GM18505 (cell line): ENCODE data around the gene TMUB1.

Source experiments
- ATAC-seq: cut with Tn5 transposase; IDR thresholded peaks from one replicate; pipeline ENCODE4 v1.9.1; 2021; ENCODE audit not compliant: unreplicated experiment
- POLR2A ChIP-seq: IDR thresholded peaks from 4 replicates; pipeline ENCODE4 v1.6.1; 2011; ENCODE audit warnings: borderline replicate concordance; ENCODE audit not compliant: insufficient read depth, insufficient read length; ENCODE audit errors: extremely low read depth

Gene TMUB1

DNA sequence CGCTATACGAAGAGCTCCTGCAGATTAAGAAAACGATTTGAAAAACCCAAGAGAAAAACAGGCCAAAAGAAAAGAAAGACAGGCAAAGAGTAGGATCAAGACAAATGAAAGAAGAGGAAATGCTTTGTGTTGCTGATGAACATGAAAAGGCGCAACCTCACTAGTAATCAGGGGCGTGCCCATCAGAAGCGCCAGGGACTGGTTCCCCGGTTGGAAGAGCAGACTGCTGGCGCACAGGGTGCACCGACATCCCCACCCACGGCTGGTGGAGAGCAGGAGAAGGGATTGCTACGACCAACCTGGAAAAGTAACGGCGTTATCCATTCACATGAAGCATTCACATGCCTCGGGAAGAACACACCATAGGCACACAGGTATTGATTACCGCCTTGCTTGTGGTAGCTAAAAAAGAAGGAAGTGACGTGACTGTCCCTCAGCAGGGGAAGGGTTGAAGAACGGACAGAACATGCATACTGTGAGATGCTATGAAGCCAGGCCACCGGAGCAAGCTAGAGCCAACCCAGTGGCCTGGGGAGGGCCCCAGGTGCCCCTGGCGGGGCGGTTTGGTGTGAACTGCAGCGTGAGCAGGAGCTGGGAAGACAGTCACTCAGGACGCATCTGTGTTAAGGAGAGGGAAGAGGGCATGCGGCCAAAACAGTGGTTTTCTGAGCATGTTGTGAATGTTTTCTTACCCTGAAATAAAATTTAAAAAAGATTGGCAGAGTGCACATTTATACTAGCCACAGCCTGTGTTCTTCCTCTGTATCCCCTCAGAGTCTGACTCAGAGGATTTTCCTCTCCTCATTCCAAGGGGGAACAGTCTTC lies 21.3 kb upstream of the TMUB1 start:
- no peak for ATAC-seq
- no peak for TF ChIP-seq POLR2A

GRCh38 chr7:151103973-151104372 lies 20.7 kb upstream of the TMUB1 start:
- ATAC-seq, result no peak
- no peak for TF ChIP-seq POLR2A

GRCh38 chr7:151102991-151103390 lies 19.7 kb upstream of the TMUB1 start:
- no peak for ATAC-seq
- no peak for TF ChIP-seq POLR2A

DNA sequence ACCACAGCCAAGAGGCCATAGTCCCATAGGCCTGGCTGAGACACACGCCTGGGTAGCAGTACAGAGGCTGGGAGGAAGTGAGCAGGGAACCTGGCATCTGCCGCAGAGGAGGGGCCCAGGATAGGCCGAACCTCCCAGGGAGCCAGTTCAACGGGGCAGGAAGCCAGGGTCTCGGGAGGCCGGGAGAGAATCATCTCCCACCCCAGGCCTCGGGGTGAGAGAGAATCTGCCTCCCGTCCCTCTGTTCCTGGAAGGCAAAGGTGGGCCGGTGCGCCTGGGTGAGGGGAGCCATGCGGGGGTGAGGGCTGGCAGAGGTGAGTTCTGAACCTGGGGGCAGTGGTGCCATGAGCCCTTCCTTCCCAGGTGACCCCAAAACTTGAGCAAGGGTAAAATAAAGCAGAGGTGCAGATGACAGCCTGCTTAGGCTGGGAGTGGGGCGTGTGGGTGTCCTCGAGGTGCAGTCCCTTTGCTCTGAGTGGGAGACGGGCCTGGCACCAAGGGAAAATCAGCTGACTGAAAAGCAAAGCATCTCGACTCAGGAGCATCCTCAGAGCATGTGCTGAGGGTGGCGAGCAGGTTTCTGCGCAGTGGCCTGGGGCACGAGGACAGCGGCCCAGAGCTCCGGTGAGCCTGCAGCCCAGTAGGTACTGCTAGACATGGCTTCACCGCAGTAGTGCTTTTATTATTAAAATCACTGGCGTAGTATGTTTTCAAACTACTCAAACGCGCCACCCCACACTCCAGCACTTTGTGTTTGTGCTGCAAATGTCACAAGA lies 18.5 kb upstream of the TMUB1 start:
- no peak for ATAC-seq
- TF ChIP-seq POLR2A, result no peak

GRCh38 chr7:151100921-151101320 lies 17.6 kb upstream of the TMUB1 start:
- TF ChIP-seq POLR2A, result no peak
- ATAC-seq, result no peak

DNA sequence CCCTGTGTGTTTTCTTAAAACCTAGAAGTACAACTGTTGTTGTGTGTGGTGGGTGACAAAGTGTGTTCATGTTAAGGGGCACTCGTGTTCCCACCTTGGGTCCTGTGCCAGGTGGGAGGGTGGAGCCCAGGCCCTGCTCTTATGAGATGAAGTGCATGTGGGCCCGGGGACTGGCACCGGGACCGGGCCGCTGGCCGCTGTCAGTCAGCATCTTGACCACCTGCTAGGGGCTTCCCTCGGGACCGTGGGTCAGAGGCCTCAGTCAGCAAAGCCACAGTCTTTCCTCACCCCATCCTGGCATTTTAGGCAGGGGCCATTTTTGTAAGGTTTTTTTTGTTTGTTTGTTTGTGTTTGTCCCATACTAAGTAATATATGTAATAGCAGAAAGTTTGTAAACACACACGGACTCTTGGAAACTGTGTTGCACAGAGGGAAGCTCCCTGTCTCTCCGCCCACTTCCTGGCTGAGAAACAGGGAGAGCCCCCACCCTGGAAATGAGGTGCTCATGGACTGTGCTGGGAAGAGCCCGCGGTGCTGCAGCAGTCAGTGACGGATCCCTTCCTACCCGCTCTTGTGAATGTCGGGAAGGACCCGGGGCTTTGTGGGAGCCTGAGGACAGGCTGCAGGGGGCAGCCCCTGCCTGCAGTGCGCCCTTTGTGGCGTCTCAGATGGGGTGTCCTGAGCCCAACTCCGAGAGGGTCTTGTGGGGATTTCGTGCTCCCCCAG lies 16.4 kb upstream of the TMUB1 start:
- no peak for ATAC-seq
- TF ChIP-seq POLR2A, result no peak

DNA sequence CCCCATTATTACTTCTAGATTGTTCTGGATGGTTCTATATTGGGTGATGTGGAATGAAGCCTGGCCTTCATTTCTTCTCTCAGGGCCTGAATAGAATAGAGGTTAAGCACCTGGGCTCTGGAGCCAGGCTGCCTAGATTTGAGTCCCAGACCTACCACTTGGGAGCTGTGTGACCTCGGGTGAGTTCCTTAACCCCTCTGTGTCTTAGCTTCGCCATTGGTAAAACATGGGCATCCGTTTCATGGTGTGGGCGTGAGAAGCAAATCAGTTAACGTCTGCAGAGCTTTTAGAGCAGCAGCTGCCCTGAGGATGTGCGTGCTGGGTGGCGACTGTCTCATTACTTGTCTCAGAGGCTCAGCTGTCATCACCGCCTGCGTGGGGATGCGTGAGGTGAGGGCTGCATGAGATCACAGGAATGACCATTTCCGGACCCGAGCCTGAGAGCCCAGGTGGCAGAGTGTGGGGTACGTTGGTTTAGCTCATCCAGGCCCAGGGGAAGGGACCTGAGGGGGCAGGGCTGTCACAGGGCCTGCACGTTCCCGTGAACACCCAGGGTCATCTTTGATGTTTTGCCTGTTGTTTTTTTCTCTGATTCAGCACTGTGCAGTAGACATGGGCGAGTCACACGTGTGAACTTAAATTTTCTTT lies 12.7 kb upstream of the TMUB1 start:
- TF ChIP-seq POLR2A, result no peak
- ATAC-seq, result no peak

GRCh38 chr7:151095123-151095797 lies 12.0 kb upstream of the TMUB1 start:
- ATAC-seq, result no peak
- no peak for TF ChIP-seq POLR2A

DNA sequence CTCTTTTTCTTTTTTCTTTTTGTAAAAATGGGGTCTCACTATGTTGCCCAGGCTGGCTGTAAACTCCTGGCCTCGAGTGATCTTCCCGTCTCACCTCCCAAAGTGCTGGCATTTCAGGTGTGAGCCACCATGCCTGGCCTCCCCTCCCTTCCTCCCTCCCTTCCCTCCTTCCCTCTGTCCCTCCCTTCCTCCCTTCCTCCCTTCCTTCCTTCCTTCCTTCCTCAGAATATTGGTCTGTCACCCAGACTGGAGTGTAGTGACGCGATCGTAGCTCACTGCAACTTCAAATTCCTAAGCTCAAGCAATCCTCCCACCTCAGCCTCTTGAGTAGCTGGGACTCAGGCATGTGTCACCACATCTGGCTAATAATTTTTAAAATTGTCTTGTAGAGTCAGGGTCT lies 11.4 kb upstream of the TMUB1 start:
- TF ChIP-seq POLR2A, result no peak
- ATAC-seq, result no peak

DNA sequence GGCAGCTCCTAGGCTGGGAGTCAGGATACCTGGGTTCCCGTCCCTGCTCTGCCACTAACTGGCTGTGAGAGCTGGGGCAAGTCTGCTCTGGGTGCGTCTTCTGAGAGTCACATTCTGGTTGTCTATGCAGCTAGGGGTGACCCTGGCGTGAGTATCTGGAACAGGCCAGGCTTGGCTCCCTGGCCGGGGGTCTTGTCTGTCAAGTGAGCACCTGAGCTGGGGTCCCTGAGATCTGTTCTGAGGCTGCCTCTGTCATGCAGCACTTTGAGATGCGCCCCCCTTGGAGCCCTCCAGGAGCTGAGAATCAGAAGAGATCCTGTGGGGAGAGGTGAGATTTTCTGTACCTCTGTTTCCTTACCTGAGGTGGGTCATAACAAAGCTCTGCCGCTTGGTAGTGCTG lies 10.5 kb upstream of the TMUB1 start:
- no peak for TF ChIP-seq POLR2A
- no peak for ATAC-seq

GRCh38 chr7:151091988-151092387 lies 8.7 kb upstream of the TMUB1 start:
- no peak for TF ChIP-seq POLR2A
- no peak for ATAC-seq

- no peak for TF ChIP-seq POLR2A
- ATAC-seq, result no peak
Observed at GRCh38 chr7:151091431-151091830, 8.1 kb upstream of the TMUB1 start.

DNA sequence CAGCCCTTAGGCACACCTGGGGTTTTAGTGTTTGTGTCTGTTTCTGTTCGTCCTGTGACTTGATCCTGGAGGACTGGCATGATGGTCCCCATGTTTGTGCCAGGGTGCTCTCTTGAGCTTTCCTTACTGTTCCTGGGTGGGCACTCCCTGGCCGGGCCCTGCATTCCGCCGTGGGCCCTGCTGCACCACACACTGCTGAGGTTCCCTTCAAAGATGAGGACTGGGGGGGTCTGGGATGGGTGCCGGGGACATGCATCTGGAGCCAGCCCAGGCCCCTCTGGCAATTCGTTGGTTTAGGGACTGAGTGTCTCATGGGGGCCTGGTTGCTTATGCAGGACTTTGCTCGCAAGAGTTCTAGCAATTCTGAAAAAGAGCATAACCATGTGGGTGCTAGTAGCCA lies 7.7 kb upstream of the TMUB1 start:
- no peak for ATAC-seq
- TF ChIP-seq POLR2A, result no peak

GRCh38 chr7:151089893-151090730 lies 6.8 kb upstream of the TMUB1 start:
- TF ChIP-seq POLR2A, result no peak
- ATAC-seq, result no peak
